ENCODE data around the gene GALNT9.

Gene GALNT9

DNA sequence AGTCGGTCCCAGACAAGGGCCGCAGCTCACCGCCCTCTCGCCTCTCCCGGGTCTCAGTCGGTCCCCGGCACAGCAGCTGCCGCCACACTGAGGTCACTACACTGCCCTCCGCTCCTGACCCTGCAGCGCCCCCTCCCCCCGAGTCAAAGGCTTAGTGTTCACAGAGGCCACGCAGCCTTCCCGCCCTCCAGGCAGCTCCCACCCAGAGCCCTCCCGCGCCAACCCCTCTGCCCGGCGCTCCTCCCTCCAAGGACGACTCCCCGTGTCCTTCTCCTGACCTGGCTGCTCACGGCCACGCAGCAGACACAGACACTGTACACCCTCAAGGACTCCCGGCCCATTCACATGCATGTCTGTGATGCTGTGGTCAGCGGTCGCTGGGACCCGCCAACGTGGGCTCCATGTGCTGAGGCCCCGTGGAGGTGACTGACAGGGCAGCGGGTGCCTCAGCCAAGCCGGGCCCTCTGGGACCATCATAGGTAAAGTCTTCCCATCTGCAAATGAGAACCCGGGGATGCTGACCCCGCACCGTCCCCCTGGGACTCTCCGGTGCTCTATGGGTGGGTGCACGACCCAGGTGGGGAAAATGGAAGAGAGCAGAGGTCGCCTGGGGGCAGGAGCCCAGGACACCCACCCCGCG lies 16.3 kb upstream of the GALNT9 start:
- DNase-seq (ENCODE audit: insufficient read length, low spot score) (no peak), FAIRE-seq (no peak)
- TF ChIP-seq, protein P1, sequence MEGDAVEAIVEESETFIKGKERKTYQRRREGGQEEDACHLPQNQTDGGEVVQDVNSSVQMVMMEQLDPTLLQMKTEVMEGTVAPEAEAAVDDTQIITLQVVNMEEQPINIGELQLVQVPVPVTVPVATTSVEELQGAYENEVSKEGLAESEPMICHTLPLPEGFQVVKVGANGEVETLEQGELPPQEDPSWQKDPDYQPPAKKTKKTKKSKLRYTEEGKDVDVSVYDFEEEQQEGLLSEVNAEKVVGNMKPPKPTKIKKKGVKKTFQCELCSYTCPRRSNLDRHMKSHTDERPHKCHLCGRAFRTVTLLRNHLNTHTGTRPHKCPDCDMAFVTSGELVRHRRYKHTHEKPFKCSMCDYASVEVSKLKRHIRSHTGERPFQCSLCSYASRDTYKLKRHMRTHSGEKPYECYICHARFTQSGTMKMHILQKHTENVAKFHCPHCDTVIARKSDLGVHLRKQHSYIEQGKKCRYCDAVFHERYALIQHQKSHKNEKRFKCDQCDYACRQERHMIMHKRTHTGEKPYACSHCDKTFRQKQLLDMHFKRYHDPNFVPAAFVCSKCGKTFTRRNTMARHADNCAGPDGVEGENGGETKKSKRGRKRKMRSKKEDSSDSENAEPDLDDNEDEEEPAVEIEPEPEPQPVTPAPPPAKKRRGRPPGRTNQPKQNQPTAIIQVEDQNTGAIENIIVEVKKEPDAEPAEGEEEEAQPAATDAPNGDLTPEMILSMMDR (IDR thresholded peaks at IDR 0.05; ENCODE audit: insufficient read depth, missing control alignments), result no peak

DNA sequence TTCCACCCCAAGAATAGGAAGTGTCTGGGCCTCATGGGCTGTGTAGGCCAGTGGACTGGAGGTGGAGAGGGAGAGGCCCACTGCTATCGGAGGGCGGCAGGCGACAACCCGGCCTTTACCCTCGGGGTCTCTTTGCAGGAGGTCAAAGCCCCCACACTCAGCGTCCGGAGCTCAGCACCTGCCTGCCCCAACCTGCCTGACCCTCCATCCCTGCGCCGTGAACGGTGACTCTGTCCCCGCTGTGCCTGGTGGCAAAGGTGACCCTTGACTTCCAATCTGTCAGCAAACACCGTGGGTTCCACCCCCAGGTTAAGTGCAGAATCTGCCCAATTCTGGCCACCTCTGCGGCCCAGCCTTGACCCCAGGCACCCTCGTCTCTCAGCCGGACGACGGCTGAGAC lies 15.7 kb upstream of the GALNT9 start:
- TF ChIP-seq, protein P1 (IDR thresholded peaks at IDR 0.05; ENCODE audit: insufficient read depth, missing control alignments), result no peak
- DNase-seq (ENCODE audit: insufficient read length, low spot score) (no peak), FAIRE-seq (no peak)

DNA sequence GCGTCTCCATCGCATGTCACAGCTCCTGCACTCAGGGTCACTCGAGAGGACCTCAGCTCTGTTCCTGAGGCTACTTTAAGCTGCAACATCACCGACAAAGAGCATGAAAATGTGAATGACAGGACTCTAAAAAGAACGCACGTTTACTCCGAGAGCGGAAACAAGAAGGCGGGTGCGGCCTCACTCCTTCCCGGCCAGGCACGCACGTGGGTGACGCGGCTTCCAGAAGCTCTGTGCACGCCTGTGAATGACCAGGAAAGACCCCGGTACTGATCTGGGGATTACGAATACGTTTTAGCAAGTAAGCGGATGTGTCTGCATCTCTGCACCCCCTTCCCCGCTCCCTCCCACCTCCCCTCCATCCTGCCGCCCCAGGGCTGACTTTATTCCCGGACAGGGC lies 15.2 kb upstream of the GALNT9 start:
- no peak for DNase-seq (ENCODE audit: insufficient read length, low spot score)
- TF ChIP-seq, protein P1 (IDR thresholded peaks at IDR 0.05; ENCODE audit: insufficient read depth, missing control alignments), result no peak
- no peak for FAIRE-seq

DNA sequence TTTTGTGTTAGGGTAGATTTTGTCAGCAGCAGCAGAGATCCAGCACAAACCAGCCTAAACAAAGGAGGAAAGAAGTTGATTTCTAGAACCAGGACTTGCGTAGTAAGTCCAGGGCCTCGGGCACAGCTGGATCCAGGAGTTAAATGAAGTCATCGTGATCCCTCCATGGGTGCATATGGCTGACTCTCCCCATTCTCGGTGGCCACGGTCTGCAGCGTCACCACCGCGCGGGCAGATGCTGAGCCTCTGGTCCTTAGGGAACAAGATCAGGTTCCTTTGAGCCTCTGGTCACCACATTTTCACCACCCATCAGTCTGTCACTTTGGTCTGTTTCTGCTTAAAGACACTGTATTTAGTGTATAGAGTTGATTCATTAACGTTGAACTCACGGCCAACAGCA lies 14.8 kb upstream of the GALNT9 start:
- FAIRE-seq, result no peak
- no peak for DNase-seq (ENCODE audit: insufficient read length, low spot score)
- TF ChIP-seq, protein P1 (IDR thresholded peaks at IDR 0.05; ENCODE audit: insufficient read depth, missing control alignments), result no peak

DNA sequence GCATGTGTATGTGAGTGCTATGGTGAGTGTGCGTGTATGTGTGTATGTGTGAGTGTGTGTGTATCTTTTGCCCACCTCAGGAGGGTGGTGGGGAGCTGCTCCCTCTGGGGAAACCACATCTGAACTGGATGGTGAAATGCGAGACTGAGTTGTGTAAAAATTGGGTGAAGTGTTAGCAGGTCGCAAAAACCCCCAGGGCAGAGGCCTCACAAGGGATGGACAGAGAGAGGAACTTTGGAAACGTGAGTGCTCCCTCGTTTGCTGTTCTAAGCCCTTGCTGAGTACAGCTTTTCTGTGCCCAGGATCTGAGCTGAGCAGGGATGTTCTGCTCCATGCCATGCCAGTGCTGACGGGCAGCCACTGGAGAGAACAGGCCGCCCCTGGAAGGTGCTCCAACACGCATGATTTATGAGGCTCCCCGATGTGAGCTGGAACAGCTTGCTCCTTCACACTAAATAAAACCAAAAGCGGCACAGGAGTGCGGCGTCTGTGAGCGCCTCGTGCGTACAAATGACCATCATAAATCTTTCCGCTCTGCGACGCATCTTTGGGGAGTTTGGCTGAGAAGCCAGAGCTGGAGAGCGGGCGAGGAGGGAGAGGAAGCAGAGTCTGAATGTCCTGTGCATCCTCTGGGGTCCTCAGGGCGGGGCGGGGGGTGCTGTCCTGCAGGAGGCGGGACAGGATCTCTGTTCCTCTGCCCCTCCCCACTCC lies 14.1 kb upstream of the GALNT9 start:
- TF ChIP-seq, protein P1 (IDR thresholded peaks at IDR 0.05; ENCODE audit: insufficient read depth, missing control alignments), result no peak
- no peak for DNase-seq (ENCODE audit: insufficient read length, low spot score)
- no peak for FAIRE-seq

DNA sequence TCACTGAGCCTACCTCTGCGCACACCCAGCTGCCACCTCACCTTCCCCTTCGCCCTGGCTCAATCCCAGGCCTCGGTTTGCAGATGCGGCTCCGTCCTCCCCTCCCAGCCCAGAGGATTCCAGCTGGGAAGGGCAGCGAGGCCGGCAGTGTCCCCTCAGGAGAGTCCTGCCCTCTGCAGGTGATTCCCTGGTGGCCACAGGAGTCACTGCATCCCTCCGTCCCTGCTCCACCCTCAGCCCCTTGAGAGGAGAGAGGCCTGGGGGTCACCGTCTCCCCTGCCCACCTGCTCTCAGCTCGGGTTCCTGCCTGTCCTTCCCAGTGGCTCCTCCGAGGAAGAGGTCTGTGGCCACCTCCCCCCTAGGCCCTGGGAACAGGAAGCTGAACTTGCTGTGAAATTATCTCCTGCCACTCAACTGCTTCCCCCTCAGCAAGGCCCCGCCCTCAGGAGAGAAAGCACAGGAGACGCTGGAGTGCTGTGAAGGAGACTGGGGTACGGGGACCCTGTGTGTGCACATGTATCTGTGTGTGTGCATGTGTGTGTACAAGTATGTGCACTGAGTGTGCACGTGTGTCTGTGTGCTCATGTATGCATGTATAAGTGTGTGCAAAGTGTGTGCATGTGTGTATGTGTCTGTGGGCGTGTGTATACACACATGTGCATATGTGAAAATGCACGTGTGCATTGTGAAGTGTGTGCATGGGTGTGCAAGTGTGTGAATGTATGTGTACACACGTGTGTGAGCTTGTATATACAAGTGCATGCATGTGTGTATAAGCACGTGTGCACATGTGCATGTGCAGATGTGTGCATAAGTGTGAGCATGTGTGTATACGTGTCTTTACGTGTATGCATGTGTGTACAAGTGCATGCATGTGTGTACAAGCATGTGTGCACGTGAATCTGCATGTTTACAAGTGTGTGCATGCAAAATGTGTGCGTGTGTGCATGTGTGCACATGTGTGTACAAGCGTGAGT lies 13.2 kb upstream of the GALNT9 start:
- FAIRE-seq (no peak), DNase-seq (ENCODE audit: insufficient read length, low spot score) (no peak)
- TF ChIP-seq, protein P1 (IDR thresholded peaks at IDR 0.05; ENCODE audit: insufficient read depth, missing control alignments), result no peak
